Fibroblast of lung (primary cell): ENCODE results near the gene GNB1L. TPM values are rescaled to one million over a fixed set of nuclear protein-coding genes. Genes with fewer than 3 reads are reported as not detected.

Experiments used
- DNase-seq, 2 donors: peaks; one replicate each; pipeline versions ENCODE4 v3.0.0 to v3.0.0-alpha.2; 2010; ENCODE audit warnings: low read depth in 2 of 2
- H2AFZ ChIP-seq: 2 replicates; pipeline ENCODE4 v1.5.1; 2012; ENCODE audit warnings: low read length, control low read depth, inconsistent platforms
- H3K27ac ChIP-seq: 2 replicates; pipeline ENCODE4 v1.5.1; 2011; ENCODE audit warnings: low read length, control low read depth; ENCODE audit not compliant: insufficient read depth
- H3K27me3 ChIP-seq: 2 replicates; pipeline ENCODE4 v1.5.1; 2011; ENCODE audit warnings: mild to moderate bottlenecking, low read length; ENCODE audit not compliant: control insufficient read depth, insufficient read depth
- H3K36me3 ChIP-seq: 2 replicates; pipeline ENCODE4 v1.5.1; 2011; ENCODE audit warnings: low read length; ENCODE audit not compliant: control insufficient read depth, insufficient read depth
- H3K4me1 ChIP-seq: 2 replicates; pipeline ENCODE4 v1.5.1; 2011; ENCODE audit warnings: low read length; ENCODE audit not compliant: control insufficient read depth, insufficient read depth; ENCODE audit errors: extremely low read depth
- H3K4me2 ChIP-seq: 2 replicates; pipeline ENCODE4 v1.5.1; 2011; ENCODE audit warnings: low read length, control low read depth; ENCODE audit not compliant: insufficient read depth; ENCODE audit errors: extremely low read depth
- H3K4me3 ChIP-seq, 4 experiments: fragments of 200-600 bp in 1 of 4; sonication (generic) in 1 of 4; replicated peaks in 1 of 4; 2 replicates each; pipeline ENCODE4 v1.5.1; 2011 to 2016; ENCODE audit warnings: low read length in 4 of 4, low read depth in 3 of 4, mild to moderate bottlenecking in 3 of 4, control low read depth in 2 of 4, inconsistent platforms in 1 of 4, mixed read lengths in 1 of 4; ENCODE audit not compliant: insufficient read depth in 1 of 4; ENCODE audit errors: control extremely low read depth in 1 of 4
- H3K79me2 ChIP-seq: 2 replicates; pipeline ENCODE4 v1.5.1; 2012; ENCODE audit warnings: mild to moderate bottlenecking, low read length, inconsistent platforms; ENCODE audit not compliant: control insufficient read depth, insufficient read depth
- H3K9ac ChIP-seq: 2 replicates; pipeline ENCODE4 v1.5.1; 2011; ENCODE audit warnings: mild to moderate bottlenecking, low read length, control low read depth; ENCODE audit not compliant: insufficient read depth
- H3K9me3 ChIP-seq: 2 replicates; pipeline ENCODE4 v1.5.1; 2012; ENCODE audit warnings: low read depth, low read length; ENCODE audit not compliant: control insufficient read depth, insufficient read depth
- H4K20me1 ChIP-seq: 2 replicates; pipeline ENCODE4 v1.5.1; 2011; ENCODE audit warnings: low read length; ENCODE audit not compliant: control insufficient read depth, insufficient read depth; ENCODE audit errors: extremely low read depth
- CTCF ChIP-seq, 2 donors: IDR thresholded peaks in 1 of 2; conservative IDR thresholded peaks in 1 of 2; 1 replicate in 1 of 2; 2 replicates in 1 of 2; pipeline ENCODE4 v1.5.1; 2011 to 2012; ENCODE audit warnings: low read length in 2 of 2, control low read depth in 1 of 2, inconsistent platforms in 1 of 2, low read depth in 1 of 2, mild to moderate bottlenecking in 1 of 2
- EZH2 ChIP-seq: IDR thresholded peaks from 2 replicates; pipeline ENCODE4 v1.5.1; 2012; ENCODE audit warnings: low read length, control low read depth, mild to moderate bottlenecking; ENCODE audit errors: missing control alignments
- polyA plus RNA-seq, 2 donors: library from polyadenylated mRNA; depleted of rRNA in 1 of 2; stranded (reverse) in 1 of 2; unstranded in 1 of 2; fragments of >200 nt; gene quantifications; 2 replicates each; pipeline ENCODE4 v1.2.1, GENCODE V29; 2011 to 2012; ENCODE audit warnings: missing spikeins in 1 of 2
- total RNA-seq: library from RNA; depleted of rRNA; stranded (reverse); fragments of >200 nt; gene quantifications from 2 replicates; pipeline ENCODE4 v1.2.1, GENCODE V29; 2014

GNB1L gene
- total and polyA plus RNA-seq, 2 donors (not counting 1 experiment from before 2014, with no cell fraction given) = 1.4 to 7.8 TPM

GRCh38 chr22:19822301-19823117 lies 32.2 kb downstream of the GNB1L start:
- no peaks in the 10 kb centered on the region for H3K9me3 ChIP-seq
- no peak overlapping the region for H2AFZ ChIP-seq
- H3K27me3 ChIP-seq = no peaks in the 10 kb centered on the region
- H3K4me1 ChIP-seq = no peaks in the 10 kb centered on the region
- TF ChIP-seq EZH2 (no peak), CTCF (conservative IDR thresholded peaks at IDR 0.05 in 1 of 2, IDR thresholded peaks at IDR 0.05 in 1 of 2; ENCODE audit: low read depth in 1 of 2, low read length in 2 of 2) (no peak)
- H4K20me1 ChIP-seq = no peaks in the 10 kb centered on the region
- no peak overlapping the region for H3K4me3 ChIP-seq
- no peak overlapping the region for H3K9ac ChIP-seq
- no peak overlapping the region for H3K4me2 ChIP-seq
- H3K79me2 ChIP-seq = no peaks in the 10 kb centered on the region
- no peak for DNase-seq
- H3K27ac ChIP-seq = no peak overlapping the region
- peaks cover 2% of the 10 kb centered on the region for H3K36me3 ChIP-seq

- peaks cover 2% of the 10 kb centered on the region for H3K36me3 ChIP-seq
- no peak overlapping the region for H3K27ac ChIP-seq
- no peaks in the 10 kb centered on the region for H3K27me3 ChIP-seq
- TF ChIP-seq EZH2 (no peak), CTCF (conservative IDR thresholded peaks at IDR 0.05 in 1 of 2, IDR thresholded peaks at IDR 0.05 in 1 of 2; ENCODE audit: low read depth in 1 of 2, low read length in 2 of 2) (no peak)
- H4K20me1 ChIP-seq = no peaks in the 10 kb centered on the region
- H3K9ac ChIP-seq = no peak overlapping the region
- no peak overlapping the region for H2AFZ ChIP-seq
- DNase-seq = no peak
- no peaks in the 10 kb centered on the region for H3K9me3 ChIP-seq
- H3K79me2 ChIP-seq = no peaks in the 10 kb centered on the region
- no peaks in the 10 kb centered on the region for H3K4me1 ChIP-seq
- H3K4me3 ChIP-seq = no peak overlapping the region
- H3K4me2 ChIP-seq = no peak overlapping the region
These were observed 33.0 kb downstream of the GNB1L start for GRCh38 chr22:19821523-19822300.

GRCh38 chr22:19820880-19821522 lies 33.7 kb downstream of the GNB1L start:
- H3K79me2 ChIP-seq = no peaks in the 10 kb centered on the region
- H3K9ac ChIP-seq = no peak overlapping the region
- no peaks in the 10 kb centered on the region for H3K4me1 ChIP-seq
- no peak overlapping the region for H2AFZ ChIP-seq
- H4K20me1 ChIP-seq = no peaks in the 10 kb centered on the region
- no peak overlapping the region for H3K4me2 ChIP-seq
- H3K4me3 ChIP-seq = no peak overlapping the region
- no peaks in the 10 kb centered on the region for H3K9me3 ChIP-seq
- no peak overlapping the region for H3K27ac ChIP-seq
- no peaks in the 10 kb centered on the region for H3K27me3 ChIP-seq
- no peak for DNase-seq
- TF ChIP-seq CTCF (conservative IDR thresholded peaks at IDR 0.05 in 1 of 2, IDR thresholded peaks at IDR 0.05 in 1 of 2; ENCODE audit: low read depth in 1 of 2, low read length in 2 of 2) = no peak
- TF ChIP-seq EZH2 = no peak
- H3K36me3 ChIP-seq = peaks cover 2% of the 10 kb centered on the region
